ENCODE results near the gene AGBL3. TPM values are rescaled to one million over a fixed set of nuclear protein-coding genes. Genes with fewer than 3 reads are reported as not detected.

Gene AGBL3
- total RNA-seq, 2 donors from 2014 or later = 2.1 to 2.4 TPM

GRCh38 chr7:135074096-135074495 is 87.8 kb downstream of the AGBL3 start:
- Mint-ChIP-seq H3K36me3 (ENCODE audit: low read depth) (no peaks in the 10 kb centered on the region), H3K4me1 (no peaks in the 10 kb centered on the region), H3K27ac (no peak overlapping the region), H3K27me3 (no peaks in the 10 kb centered on the region), H3K4me3 (no peak overlapping the region)
- no peak for ATAC-seq
- no peak for DNase-seq
- no peaks in the 10 kb centered on the region for H3K9me3 ChIP-seq (ENCODE audit: control insufficient read depth, low read length, poor library complexity, severe bottlenecking)

GRCh38 chr7:135074531-135074930 is 88.2 kb downstream of the AGBL3 start:
- H3K4me1 Mint-ChIP-seq = no peaks in the 10 kb centered on the region

GRCh38 chr7:135075716-135076115 is 89.4 kb downstream of the AGBL3 start:
- DNase-seq (no peak), ATAC-seq (no peak)
- Mint-ChIP-seq H3K27me3 (no peaks in the 10 kb centered on the region), H3K27ac (no peak overlapping the region), H3K36me3 (ENCODE audit: low read depth) (no peaks in the 10 kb centered on the region), H3K4me1 (no peaks in the 10 kb centered on the region), H3K4me3 (peak overlapping the region; percentile 41)
- no peaks in the 10 kb centered on the region for H3K9me3 ChIP-seq (ENCODE audit: control insufficient read depth, low read length, poor library complexity, severe bottlenecking)

More at GRCh38 chr7:135074531-135074930, 88.2 kb downstream of the AGBL3 start:
- no peaks in the 10 kb centered on the region for H3K9me3 ChIP-seq (ENCODE audit: control insufficient read depth, low read length, poor library complexity, severe bottlenecking)
- Mint-ChIP-seq H3K36me3 (ENCODE audit: low read depth) (no peaks in the 10 kb centered on the region), H3K4me3 (no peak overlapping the region), H3K27me3 (no peaks in the 10 kb centered on the region), H3K27ac (no peak overlapping the region)
- ATAC-seq (no peak), DNase-seq (no peak)

GRCh38 chr7:135076882-135077281 is 90.6 kb downstream of the AGBL3 start:
- Mint-ChIP-seq H3K4me3 (no peak overlapping the region), H3K27ac (no peak overlapping the region), H3K36me3 (ENCODE audit: low read depth) (no peaks in the 10 kb centered on the region), H3K27me3 (no peaks in the 10 kb centered on the region), H3K4me1 (no peaks in the 10 kb centered on the region)
- DNase-seq (no peak), ATAC-seq (no peak)
- no peaks in the 10 kb centered on the region for H3K9me3 ChIP-seq (ENCODE audit: control insufficient read depth, low read length, poor library complexity, severe bottlenecking)

- no peaks in the 10 kb centered on the region for H3K27me3 Mint-ChIP-seq
- no peaks in the 10 kb centered on the region for H3K36me3 Mint-ChIP-seq (ENCODE audit: low read depth)
These were observed 91.3 kb downstream of the AGBL3 start for GRCh38 chr7:135077642-135078041.

GRCh38 chr7:135078051-135078450 is 91.7 kb downstream of the AGBL3 start:
- H3K9me3 ChIP-seq (ENCODE audit: control insufficient read depth, low read length, poor library complexity, severe bottlenecking) = no peaks in the 10 kb centered on the region
- Mint-ChIP-seq H3K27me3 (no peaks in the 10 kb centered on the region), H3K4me3 (no peak overlapping the region), H3K27ac (no peak overlapping the region), H3K4me1 (no peaks in the 10 kb centered on the region), H3K36me3 (ENCODE audit: low read depth) (no peaks in the 10 kb centered on the region)
- DNase-seq = no peak
- no peak for ATAC-seq

More at GRCh38 chr7:135077642-135078041, 91.3 kb downstream of the AGBL3 start:
- Mint-ChIP-seq H3K27ac (no peak overlapping the region), H3K4me1 (no peaks in the 10 kb centered on the region), H3K4me3 (no peak overlapping the region)
- ATAC-seq (no peak), DNase-seq (no peak)
- no peaks in the 10 kb centered on the region for H3K9me3 ChIP-seq (ENCODE audit: control insufficient read depth, low read length, poor library complexity, severe bottlenecking)

- Mint-ChIP-seq H3K4me1 (no peaks in the 10 kb centered on the region), H3K4me3 (no peak overlapping the region), H3K27ac (no peak overlapping the region), H3K36me3 (ENCODE audit: low read depth) (no peaks in the 10 kb centered on the region), H3K27me3 (no peaks in the 10 kb centered on the region)
- ATAC-seq (no peak), DNase-seq (no peak)
- H3K9me3 ChIP-seq (ENCODE audit: control insufficient read depth, low read length, poor library complexity, severe bottlenecking) = no peaks in the 10 kb centered on the region
These were observed 92.8 kb downstream of the AGBL3 start for GRCh38 chr7:135079068-135079467.

GRCh38 chr7:135083005-135083404 is 96.7 kb downstream of the AGBL3 start:
- no peak for DNase-seq
- Mint-ChIP-seq H3K4me1 (no peaks in the 10 kb centered on the region), H3K27ac (no peak overlapping the region), H3K4me3 (no peak overlapping the region), H3K36me3 (ENCODE audit: low read depth) (peaks cover 3% of the 10 kb centered on the region), H3K27me3 (no peaks in the 10 kb centered on the region)
- no peak for ATAC-seq
- H3K9me3 ChIP-seq (ENCODE audit: control insufficient read depth, low read length, poor library complexity, severe bottlenecking) = no peaks in the 10 kb centered on the region

- ATAC-seq = no peak
- DNase-seq = no peak
- H3K9me3 ChIP-seq (ENCODE audit: control insufficient read depth, low read length, poor library complexity, severe bottlenecking) = peaks cover 4% of the 10 kb centered on the region
- Mint-ChIP-seq H3K27ac (no peak overlapping the region), H3K36me3 (ENCODE audit: low read depth) (peaks cover 3% of the 10 kb centered on the region), H3K4me3 (no peak overlapping the region), H3K4me1 (no peaks in the 10 kb centered on the region), H3K27me3 (no peaks in the 10 kb centered on the region)
These were observed 102.3 kb downstream of the AGBL3 start for GRCh38 chr7:135088566-135088965.

- Mint-ChIP-seq H3K27me3 (no peaks in the 10 kb centered on the region), H3K4me1 (no peaks in the 10 kb centered on the region), H3K36me3 (ENCODE audit: low read depth) (peaks cover 3% of the 10 kb centered on the region), H3K4me3 (no peak overlapping the region), H3K27ac (no peak overlapping the region)
- ATAC-seq = no peak
- DNase-seq = no peak
- peaks cover 4% of the 10 kb centered on the region for H3K9me3 ChIP-seq (ENCODE audit: control insufficient read depth, low read length, poor library complexity, severe bottlenecking)
These were observed 105.4 kb downstream of the AGBL3 start for GRCh38 chr7:135091717-135092116.

GRCh38 chr7:135094472-135095237 is 108.3 kb downstream of the AGBL3 start:
- H3K27ac Mint-ChIP-seq = no peak overlapping the region
- ATAC-seq = no peak
- no peaks in the 10 kb centered on the region for H3K36me3 Mint-ChIP-seq (ENCODE audit: low read depth)

GRCh38 chr7:135095450-135095849 is 109.1 kb downstream of the AGBL3 start:
- H3K4me3 Mint-ChIP-seq = no peak overlapping the region
- H3K27me3 Mint-ChIP-seq = no peaks in the 10 kb centered on the region
- no peaks in the 10 kb centered on the region for H3K9me3 ChIP-seq (ENCODE audit: control insufficient read depth, low read length, poor library complexity, severe bottlenecking)
- DNase-seq (no peak), ATAC-seq (no peak)
- H3K27ac Mint-ChIP-seq = no peak overlapping the region
- no peaks in the 10 kb centered on the region for H3K4me1 Mint-ChIP-seq
- no peaks in the 10 kb centered on the region for H3K36me3 Mint-ChIP-seq (ENCODE audit: low read depth)

More at GRCh38 chr7:135094472-135095237, 108.3 kb downstream of the AGBL3 start:
- no peak for DNase-seq
- H3K27me3 Mint-ChIP-seq = no peaks in the 10 kb centered on the region
- no peak overlapping the region for H3K4me3 Mint-ChIP-seq
- H3K9me3 ChIP-seq (ENCODE audit: control insufficient read depth, low read length, poor library complexity, severe bottlenecking) = no peaks in the 10 kb centered on the region
- no peaks in the 10 kb centered on the region for H3K4me1 Mint-ChIP-seq

- Mint-ChIP-seq H3K27ac (no peak overlapping the region), H3K36me3 (ENCODE audit: low read depth) (no peaks in the 10 kb centered on the region)
These were observed 112.1 kb downstream of the AGBL3 start for GRCh38 chr7:135098391-135098790.

GRCh38 chr7:135100856-135101255 is 114.5 kb downstream of the AGBL3 start:
- no peak for ATAC-seq
- no peak overlapping the region for H3K4me3 Mint-ChIP-seq
- H3K9me3 ChIP-seq (ENCODE audit: control insufficient read depth, low read length, poor library complexity, severe bottlenecking) = no peaks in the 10 kb centered on the region
- no peak overlapping the region for H3K27ac Mint-ChIP-seq
- H3K4me1 Mint-ChIP-seq = no peaks in the 10 kb centered on the region
- no peaks in the 10 kb centered on the region for H3K27me3 Mint-ChIP-seq
- no peaks in the 10 kb centered on the region for H3K36me3 Mint-ChIP-seq (ENCODE audit: low read depth)
- no peak for DNase-seq

More at GRCh38 chr7:135098391-135098790, 112.1 kb downstream of the AGBL3 start:
- H3K27me3 Mint-ChIP-seq = no peaks in the 10 kb centered on the region
- H3K4me3 Mint-ChIP-seq = no peak overlapping the region
- no peak for DNase-seq
- no peaks in the 10 kb centered on the region for H3K9me3 ChIP-seq (ENCODE audit: control insufficient read depth, low read length, poor library complexity, severe bottlenecking)
- ATAC-seq = no peak
- no peaks in the 10 kb centered on the region for H3K4me1 Mint-ChIP-seq
